ENCODE measurements around the gene RABGAP1L. TPM values are rescaled to one million over a fixed set of nuclear protein-coding genes. Genes with fewer than 3 reads are reported as not detected.
"Not testable (repeated sequence)": the region's sequence is repeated elsewhere in the genome, so short reads cannot be mapped to it uniquely, and the experiment has no call there.

RABGAP1L gene
- total RNA-seq, 4 donors from 2014 or later = 38.8 to 54.7 (median 50.5) TPM

DNA sequence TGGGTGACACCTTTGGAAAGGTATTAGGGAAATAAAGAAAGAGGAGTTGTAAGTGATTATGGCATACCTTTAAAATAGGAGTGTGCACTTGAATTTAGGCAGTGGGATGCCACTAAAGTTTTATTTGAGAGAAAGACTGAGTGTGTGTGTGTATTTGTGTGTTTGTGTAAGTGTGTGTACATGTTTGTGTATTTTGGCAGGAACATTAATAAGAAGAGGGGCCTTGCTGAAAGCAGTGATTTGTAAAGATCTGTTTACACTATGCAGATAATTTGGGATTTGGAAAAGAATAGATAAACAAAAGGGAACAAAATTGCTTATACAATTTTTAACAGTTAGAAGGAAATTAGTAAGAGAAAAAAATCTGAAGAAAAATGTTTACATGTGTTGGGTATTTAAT lies 409.2 kb downstream of the RABGAP1L start:
- DNase-seq (ENCODE audit: low spot score in 2 of 2) = no peak
- TF ChIP-seq POLR2A (IDR thresholded peaks at IDR 0.05) = no peak
- TF ChIP-seq, protein P1, sequence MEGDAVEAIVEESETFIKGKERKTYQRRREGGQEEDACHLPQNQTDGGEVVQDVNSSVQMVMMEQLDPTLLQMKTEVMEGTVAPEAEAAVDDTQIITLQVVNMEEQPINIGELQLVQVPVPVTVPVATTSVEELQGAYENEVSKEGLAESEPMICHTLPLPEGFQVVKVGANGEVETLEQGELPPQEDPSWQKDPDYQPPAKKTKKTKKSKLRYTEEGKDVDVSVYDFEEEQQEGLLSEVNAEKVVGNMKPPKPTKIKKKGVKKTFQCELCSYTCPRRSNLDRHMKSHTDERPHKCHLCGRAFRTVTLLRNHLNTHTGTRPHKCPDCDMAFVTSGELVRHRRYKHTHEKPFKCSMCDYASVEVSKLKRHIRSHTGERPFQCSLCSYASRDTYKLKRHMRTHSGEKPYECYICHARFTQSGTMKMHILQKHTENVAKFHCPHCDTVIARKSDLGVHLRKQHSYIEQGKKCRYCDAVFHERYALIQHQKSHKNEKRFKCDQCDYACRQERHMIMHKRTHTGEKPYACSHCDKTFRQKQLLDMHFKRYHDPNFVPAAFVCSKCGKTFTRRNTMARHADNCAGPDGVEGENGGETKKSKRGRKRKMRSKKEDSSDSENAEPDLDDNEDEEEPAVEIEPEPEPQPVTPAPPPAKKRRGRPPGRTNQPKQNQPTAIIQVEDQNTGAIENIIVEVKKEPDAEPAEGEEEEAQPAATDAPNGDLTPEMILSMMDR (IDR thresholded peaks at IDR 0.05) = no peak
- intact Hi-C loops (cut with DNase I; ENCODE audit: low total_unique reads) = no loop called here

DNA sequence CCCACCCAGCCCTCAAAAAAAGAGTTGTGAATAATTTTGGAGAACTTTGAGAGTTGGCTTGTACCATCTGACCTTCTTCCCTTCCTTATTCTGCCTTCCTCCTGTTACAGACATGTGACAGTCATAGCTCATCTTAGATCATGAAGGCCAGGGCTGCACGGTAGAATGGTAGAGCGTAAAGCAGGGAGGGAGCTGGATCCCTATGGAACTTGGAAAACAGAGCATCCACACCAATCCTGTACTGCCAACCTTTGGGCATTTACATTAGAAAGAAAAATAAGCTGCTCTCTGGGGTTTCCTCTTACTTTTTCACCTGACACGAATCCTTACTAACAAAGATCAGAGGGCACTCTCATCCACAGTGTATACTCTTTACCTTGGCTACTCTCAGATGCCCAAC lies 409.9 kb downstream of the RABGAP1L start:
- H3K4me3 ChIP-seq (ENCODE audit: low read depth, poor library complexity, severe bottlenecking) = no peak overlapping the region
- intact Hi-C loops (cut with DNase I; ENCODE audit: low total_unique reads) = no loop called here
- TF ChIP-seq, protein P1 (IDR thresholded peaks at IDR 0.05) = no peak
- no peak for TF ChIP-seq POLR2A (IDR thresholded peaks at IDR 0.05)
- no peak for DNase-seq (ENCODE audit: low spot score in 2 of 2)
- 84 to 89% methylated on average over 3 of the region's 3 CpGs for WGBS, 2 donors

More for the DNA sequence above, 409.2 kb downstream of the RABGAP1L start:
- H3K4me3 ChIP-seq (ENCODE audit: low read depth, poor library complexity, severe bottlenecking) = no peak overlapping the region

DNA sequence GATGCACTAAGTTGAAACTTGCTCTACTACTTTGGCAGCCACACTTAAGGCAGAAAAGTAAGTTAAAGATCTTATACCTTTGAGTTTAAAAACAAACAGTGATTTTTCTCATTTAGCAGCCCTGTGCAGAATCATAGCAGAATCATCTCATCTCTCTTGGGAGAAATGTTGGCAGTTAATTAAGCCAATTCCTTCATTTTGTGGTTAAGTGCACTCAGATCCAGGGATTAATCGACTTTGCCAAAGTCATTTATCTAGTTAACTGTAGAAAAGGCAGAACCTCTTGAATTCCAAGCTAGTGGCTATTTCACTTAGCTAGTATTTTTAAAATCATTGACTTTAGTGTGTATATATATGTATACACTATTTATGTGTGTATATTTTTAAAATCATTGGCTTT lies 413.5 kb downstream of the RABGAP1L start:
- WGBS, 2 donors = 50 to 78% methylated on average over 1 of the region's 1 CpG
- intact Hi-C loops (cut with DNase I; ENCODE audit: low total_unique reads) = no loop called here
- H3K4me3 ChIP-seq (ENCODE audit: low read depth, poor library complexity, severe bottlenecking) = no peak overlapping the region
- DNase-seq (ENCODE audit: low spot score in 2 of 2) = no peak
- TF ChIP-seq POLR2A (IDR thresholded peaks at IDR 0.05) = no peak
- TF ChIP-seq, protein P1 (IDR thresholded peaks at IDR 0.05) = no peak

DNA sequence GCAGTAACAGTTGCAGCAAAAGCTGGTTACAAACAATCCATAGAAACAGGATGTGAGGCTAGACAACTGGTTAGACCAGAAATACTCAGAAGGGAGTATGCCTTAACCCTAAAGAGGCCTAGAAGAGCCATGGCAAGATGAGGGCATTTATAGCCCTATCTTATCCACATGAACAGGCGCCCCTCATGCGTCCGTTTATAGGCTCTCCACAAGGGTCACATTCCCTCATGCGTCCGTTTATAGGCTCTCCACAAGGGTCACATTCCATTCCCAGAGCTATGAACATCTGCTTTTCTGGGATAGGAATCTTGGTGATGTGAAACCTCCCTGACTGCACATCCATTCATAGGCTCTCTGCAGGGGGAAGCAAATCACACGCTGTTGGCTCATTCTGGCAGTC lies 416.8 kb downstream of the RABGAP1L start:
- H3K4me3 ChIP-seq (ENCODE audit: low read depth, poor library complexity, severe bottlenecking); intact Hi-C loops (cut with DNase I; ENCODE audit: low total_unique reads); DNase-seq (ENCODE audit: low spot score in 2 of 2): not testable (repeated sequence)
- WGBS, 2 donors = 82 to 96% methylated on average over 6 of the region's 6 CpGs

DNA sequence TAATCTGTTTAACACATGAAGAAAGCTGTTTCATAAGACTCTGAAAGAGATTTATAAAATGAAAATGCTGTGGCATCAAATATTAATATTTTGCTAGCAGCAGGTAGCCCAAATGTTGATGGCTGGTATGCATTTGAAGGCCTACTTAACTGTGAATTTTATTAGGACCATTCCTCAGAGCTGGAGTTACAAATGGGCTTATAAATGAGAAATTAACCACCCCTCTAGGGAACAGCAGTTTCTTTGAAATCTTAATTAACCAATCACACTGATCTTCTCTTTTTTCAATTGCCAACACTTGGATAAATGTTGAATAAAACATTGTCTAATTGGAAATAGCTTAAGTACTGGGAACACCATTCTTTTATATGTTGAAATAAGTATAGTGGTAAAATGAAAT lies 418.4 kb downstream of the RABGAP1L start:
- H3K4me3 ChIP-seq (ENCODE audit: low read depth, poor library complexity, severe bottlenecking) = no peak overlapping the region
- DNase-seq (ENCODE audit: low spot score in 2 of 2) = no peak
- no peak for TF ChIP-seq POLR2A (IDR thresholded peaks at IDR 0.05)
- TF ChIP-seq, protein P1 (IDR thresholded peaks at IDR 0.05) = no peak
- intact Hi-C loops (cut with DNase I; ENCODE audit: low total_unique reads) = no loop called here

DNA sequence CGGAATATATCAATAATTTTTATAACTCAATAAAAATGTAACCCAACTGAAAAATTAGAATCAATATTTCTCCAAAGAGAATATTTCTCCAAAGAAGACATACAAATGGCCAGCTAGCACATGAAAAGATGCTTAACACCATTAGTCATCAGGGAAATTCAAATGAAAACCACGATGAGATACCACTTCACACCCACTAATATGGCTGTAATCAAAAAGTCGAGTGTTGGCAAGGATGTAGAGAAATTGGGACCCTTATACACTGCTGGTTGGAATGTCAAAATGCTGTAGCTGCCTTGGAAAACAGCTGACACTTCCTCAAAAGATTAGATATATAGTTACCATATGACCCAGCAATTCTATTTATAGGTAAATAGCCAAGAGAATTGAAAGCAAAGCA lies 421.5 kb downstream of the RABGAP1L start:
- intact Hi-C loops (cut with DNase I; ENCODE audit: low total_unique reads) = no loop called here
- 55 to 81% methylated on average over 3 of the region's 3 CpGs for WGBS, 2 donors
- TF ChIP-seq POLR2A (IDR thresholded peaks at IDR 0.05) = no peak
- TF ChIP-seq, protein P1 (IDR thresholded peaks at IDR 0.05) = no peak
- DNase-seq (ENCODE audit: low spot score in 2 of 2) = no peak
- no peak overlapping the region for H3K4me3 ChIP-seq (ENCODE audit: low read depth, poor library complexity, severe bottlenecking)

All from lower leg skin (tissue), 4 donors.